ENCODE results near the gene ZNF487.
A peak's percentile ranks its signal among the peaks of the same experiment; 100 is the strongest.
"Not testable (repeated sequence)": the region's sequence is repeated elsewhere in the genome, so short reads cannot be mapped to it uniquely, and the experiment has no call there.

The ZNF487 gene

GRCh38 chr10:43436291-43437140 is at the start of gene ZNF487:
TSS of gene ZNF487 (plus strand) at chr10:43437111. CDS start at chr10:43475814, 38,703 bp downstream.
- DNase-seq (ENCODE audit: extremely low read depth in 1 of 2, low read depth in 1 of 2), result peak; percentile 73 to 77

GRCh38 chr10:43387678-43388032 is 49.3 kb upstream of the ZNF487 start:
- DNase-seq (ENCODE audit: extremely low read depth in 1 of 2, low read depth in 1 of 2), result no peak

GRCh38 chr10:43389867-43390266 is 47.0 kb upstream of the ZNF487 start:
- DNase-seq (ENCODE audit: extremely low read depth in 1 of 2, low read depth in 1 of 2), result no peak

DNA sequence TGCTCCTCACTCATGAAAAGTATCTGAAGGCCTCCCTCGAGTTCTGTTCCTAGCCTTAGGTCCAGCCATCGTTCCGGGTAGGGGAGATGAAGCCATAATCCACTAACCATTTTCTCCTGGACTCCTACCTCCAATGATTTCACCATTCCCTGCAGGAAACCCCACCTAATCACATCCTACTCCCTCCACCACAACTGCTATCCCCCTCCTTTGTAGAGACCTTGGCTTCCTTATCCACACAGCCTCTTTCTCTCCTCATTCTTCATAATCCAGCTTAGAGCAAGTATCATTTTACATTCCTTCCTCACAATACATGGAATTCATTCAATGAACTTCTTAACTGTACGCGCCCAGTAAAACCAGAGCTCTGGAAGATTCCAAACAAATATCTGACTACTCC is 46.6 kb upstream of the ZNF487 start:
- no peak for DNase-seq (ENCODE audit: extremely low read depth in 1 of 2, low read depth in 1 of 2)

- no peak for DNase-seq (ENCODE audit: extremely low read depth in 1 of 2, low read depth in 1 of 2)
These were observed 46.2 kb upstream of the ZNF487 start for GRCh38 chr10:43390759-43391158.

GRCh38 chr10:43391496-43391895 is 45.4 kb upstream of the ZNF487 start:
- DNase-seq (ENCODE audit: extremely low read depth in 1 of 2, low read depth in 1 of 2), result no peak

DNA sequence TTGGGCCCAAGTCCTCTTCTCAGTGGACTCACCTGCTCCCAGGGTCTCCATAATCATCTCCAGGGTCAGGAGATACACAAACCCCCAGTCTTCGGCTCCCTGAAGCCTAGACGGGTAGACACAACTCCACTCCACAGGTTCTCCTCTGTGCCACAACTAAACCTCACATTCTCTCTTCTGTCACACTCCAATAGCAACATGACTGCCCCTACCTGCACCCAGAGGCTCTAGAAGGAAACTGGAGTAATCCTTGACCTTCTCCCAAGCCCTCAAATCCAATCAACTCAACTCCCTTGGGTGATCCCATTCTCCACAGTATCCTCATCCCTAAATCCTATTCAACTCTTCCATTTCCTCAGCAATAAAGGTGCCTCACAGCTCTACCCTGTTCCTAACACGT is 44.2 kb upstream of the ZNF487 start:
- no peak for DNase-seq (ENCODE audit: extremely low read depth in 1 of 2, low read depth in 1 of 2)

- DNase-seq (ENCODE audit: extremely low read depth in 1 of 2, low read depth in 1 of 2), result not testable (repeated sequence)
These were observed 43.7 kb upstream of the ZNF487 start for GRCh38 chr10:43393186-43393585.

DNA sequence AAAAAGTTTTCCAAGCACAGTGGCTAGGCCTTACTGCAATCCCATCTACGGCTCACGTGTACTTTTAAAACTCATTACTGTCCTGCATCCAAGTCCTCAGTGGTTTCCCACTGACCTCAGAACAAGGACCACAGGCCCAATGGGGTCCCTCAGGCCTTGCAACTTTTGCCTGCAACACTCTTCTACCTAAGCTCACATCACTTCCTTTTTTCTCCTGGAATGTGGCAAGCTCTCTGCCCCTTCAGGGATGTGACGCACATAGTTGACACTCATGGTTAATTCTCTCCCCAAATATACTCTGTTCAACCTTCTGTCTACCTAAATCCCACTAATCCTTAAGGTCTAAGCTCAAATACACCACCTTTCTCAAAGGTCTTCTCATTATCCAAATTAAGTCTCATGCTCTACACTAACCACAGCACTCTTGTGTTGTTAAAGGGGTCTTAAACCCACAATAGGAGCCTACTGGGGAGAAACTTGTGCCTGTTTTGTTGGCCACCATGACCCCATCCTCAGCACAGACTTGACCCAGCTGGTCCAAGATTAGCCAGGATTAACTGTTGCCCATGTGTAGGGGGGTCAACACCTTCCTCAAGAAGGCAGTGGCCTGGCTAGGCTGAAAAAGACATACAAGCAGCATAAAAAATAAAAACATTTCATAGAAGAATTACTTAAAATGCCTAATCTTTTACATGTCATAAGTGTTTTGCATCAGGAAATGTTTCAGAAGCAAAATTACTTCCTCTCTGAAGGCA is 43.1 kb upstream of the ZNF487 start:
- DNase-seq (ENCODE audit: extremely low read depth in 1 of 2, low read depth in 1 of 2), result no peak

- no peak for DNase-seq (ENCODE audit: extremely low read depth in 1 of 2, low read depth in 1 of 2)
These were observed 42.0 kb upstream of the ZNF487 start for GRCh38 chr10:43394868-43395267.

GRCh38 chr10:43395571-43396060 is 41.3 kb upstream of the ZNF487 start:
- DNase-seq (ENCODE audit: extremely low read depth in 1 of 2, low read depth in 1 of 2), result no peak

GRCh38 chr10:43396061-43396927 is 40.6 kb upstream of the ZNF487 start:
- DNase-seq (ENCODE audit: extremely low read depth in 1 of 2, low read depth in 1 of 2), result peak; percentile 68 to 69

- peak; percentile 67 to 78 for DNase-seq (ENCODE audit: extremely low read depth in 1 of 2, low read depth in 1 of 2)
These were observed 39.8 kb upstream of the ZNF487 start for GRCh38 chr10:43396928-43397624.

GRCh38 chr10:43398939-43399319 is 38.0 kb upstream of the ZNF487 start:
- DNase-seq (ENCODE audit: extremely low read depth in 1 of 2, low read depth in 1 of 2), result no peak

GRCh38 chr10:43399320-43400310 is 37.3 kb upstream of the ZNF487 start:
- DNase-seq (ENCODE audit: extremely low read depth in 1 of 2, low read depth in 1 of 2), result no peak

- no peak for DNase-seq (ENCODE audit: extremely low read depth in 1 of 2, low read depth in 1 of 2)
These were observed 35.3 kb upstream of the ZNF487 start for GRCh38 chr10:43401627-43402026.

GRCh38 chr10:43402176-43402575 is 34.7 kb upstream of the ZNF487 start:
- no peak for DNase-seq (ENCODE audit: extremely low read depth in 1 of 2, low read depth in 1 of 2)

- DNase-seq (ENCODE audit: extremely low read depth in 1 of 2, low read depth in 1 of 2), result no peak
These were observed 33.9 kb upstream of the ZNF487 start for GRCh38 chr10:43402880-43403452.
